Activated naive CD4-positive, alpha-beta T cell treated with Interleukin-2 at 50 U/mL for 16 hours (primary cell): ENCODE data around the gene CABCOCO1.

ENCODE experiments used
- DNase-seq: peaks from one replicate; pipeline ENCODE4 v3.0.0-alpha.2; 2020

Gene CABCOCO1

GRCh38 chr10:61787170-61787569 lies 124.4 kb downstream of the CABCOCO1 start:
- DNase-seq, result no peak

DNA sequence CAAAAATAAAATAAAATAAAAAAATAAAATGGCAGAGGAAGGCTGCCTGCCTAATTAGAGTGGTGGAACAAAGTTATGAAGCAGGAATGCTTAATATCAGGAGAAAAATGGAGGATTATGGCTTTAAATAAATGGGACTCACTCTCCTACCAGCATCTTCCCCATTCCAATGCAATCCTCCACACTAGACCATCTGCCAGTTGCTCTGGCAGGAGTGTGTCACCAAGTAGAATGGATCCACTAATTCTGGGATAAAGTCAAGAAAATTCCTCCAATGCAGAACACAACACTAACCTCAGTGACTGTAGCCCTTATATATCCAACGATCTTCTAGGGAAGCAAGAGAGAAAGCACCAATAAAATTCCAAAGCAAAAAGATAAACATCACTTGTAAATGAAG lies 126.3 kb downstream of the CABCOCO1 start:
- DNase-seq, result no peak

DNA sequence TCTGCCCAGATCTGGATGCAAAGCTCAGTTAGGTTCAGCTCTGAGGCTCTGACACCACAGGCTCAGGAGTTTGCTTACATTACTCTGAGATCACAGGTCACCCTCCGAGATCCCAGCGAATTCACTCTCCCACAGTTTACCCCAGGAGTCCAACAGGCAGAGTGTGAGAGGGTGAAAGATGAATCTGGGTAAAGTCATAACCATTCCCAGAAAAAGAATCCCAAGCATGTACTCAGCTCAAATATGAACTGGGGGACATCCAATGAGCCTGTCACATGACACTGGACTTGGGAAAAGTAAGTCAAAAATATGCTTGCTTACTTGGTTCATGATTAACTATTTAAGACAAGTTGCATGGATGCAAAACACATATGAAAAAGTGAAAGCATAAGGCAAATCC lies 128.5 kb downstream of the CABCOCO1 start:
- no peak for DNase-seq

DNA sequence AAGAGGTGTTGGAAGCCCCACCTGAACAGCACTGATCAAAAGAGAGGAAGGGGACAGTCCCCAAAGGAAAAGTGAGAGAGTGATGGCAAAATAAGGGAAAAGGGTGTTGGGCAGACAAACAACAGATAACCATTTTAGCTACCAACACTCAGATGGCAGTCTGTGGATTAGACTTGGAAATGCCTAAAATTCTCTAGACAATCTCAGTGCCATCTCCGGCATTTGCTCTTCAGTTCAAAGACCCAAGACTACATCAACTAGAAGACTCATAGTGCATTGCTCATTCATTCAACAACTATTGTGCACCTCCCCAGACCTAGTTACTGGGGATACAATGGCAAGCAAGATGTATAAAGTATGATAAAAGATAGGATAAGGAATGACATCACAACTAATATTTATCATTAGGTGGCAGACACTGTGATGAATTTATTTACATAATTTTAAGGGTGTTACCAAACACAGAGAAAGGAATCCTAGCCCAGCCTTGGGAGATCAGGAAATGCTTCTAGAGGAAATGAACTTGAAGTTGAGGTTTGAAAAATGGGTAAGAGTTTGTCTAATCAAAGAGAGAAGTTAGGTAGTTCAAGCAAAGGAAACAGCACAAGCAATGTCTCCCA lies 129.5 kb downstream of the CABCOCO1 start:
- DNase-seq, result no peak

DNA sequence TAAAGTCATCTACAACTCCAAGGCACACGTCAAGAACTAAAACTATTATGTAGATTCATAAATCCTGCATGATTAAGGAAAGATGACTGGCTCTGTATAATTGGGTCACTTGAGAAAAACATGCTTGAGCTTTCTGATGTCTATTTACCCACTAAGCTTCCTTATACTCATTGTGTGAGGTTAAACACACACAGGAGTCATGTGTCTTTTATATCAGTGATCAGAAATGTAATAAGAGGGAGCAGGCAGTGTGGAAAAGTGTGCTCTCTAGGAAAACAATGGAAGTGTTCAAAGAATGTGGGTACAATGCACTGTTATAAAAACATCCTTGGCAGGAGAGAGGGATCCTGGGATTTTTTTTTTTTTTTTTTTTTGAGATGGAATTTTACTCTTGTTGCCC lies 130.2 kb downstream of the CABCOCO1 start:
- DNase-seq, result no peak

DNA sequence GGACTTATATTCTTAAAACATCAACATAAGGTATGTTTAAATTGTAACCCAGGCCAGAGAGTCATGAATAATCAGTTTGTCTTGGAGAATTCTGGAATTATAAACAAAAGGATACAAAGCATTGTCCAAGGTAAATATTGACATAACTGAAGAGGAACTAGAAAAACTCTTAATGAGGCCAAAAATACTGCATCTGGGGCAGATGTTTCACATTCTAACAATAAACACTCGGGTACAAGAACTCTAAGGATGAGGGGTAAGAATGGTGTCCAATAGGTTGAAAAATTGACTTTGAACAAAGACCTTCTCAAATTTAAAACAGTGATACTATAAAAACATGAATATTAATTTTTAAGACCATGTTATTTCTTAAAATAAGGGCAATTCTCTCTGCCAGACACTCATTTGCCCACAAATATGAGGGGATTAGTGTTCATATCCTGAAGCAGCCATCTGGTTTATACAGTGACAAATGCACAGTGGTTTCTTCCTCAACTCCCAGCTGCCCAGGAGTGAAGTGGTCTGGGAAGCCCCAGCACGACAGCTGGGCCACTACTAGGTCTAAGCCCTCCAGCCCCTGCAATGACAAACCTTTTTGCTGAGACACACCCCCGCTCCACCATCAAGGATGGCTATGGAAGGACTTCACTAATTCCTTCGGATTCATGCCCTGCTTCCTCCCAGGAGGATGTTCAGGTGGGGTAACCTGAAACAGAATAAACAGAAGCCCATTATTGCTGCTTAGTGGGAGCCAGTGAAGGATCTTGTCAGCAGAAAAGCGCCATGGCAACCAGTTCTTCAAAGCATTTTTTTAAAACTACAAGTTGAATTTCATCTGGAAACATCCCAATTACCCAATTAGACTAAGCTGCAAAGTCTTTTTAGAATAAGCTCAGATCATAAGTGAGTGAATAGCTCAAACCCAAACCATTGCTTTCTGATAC lies 131.3 kb downstream of the CABCOCO1 start:
- no peak for DNase-seq

DNA sequence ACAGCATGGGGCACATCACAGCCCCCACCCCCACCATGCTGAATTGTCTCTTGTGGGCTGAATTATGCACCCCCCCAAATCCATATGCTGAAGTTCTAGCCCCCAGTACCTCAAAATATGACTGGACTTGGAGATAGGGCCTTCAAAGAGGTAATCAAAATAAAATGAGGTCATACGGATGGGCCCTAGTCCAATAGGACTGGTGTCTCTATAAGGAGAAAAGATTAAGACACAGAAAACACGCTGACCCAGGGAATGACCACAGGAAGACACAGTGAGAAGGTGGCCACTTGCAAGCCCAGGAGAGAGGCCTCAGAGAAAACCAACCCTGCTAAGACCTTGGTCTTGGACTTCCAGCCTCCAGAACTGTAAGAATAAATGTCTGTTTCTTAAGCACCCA lies 132.4 kb downstream of the CABCOCO1 start:
- no peak for DNase-seq

- DNase-seq, result no peak
Observed at GRCh38 chr10:61795551-61795950, 132.8 kb downstream of the CABCOCO1 start.

GRCh38 chr10:61796785-61797184 lies 134.1 kb downstream of the CABCOCO1 start:
- DNase-seq, result no peak

GRCh38 chr10:61797304-61798153 lies 134.8 kb downstream of the CABCOCO1 start:
- no peak for DNase-seq

DNA sequence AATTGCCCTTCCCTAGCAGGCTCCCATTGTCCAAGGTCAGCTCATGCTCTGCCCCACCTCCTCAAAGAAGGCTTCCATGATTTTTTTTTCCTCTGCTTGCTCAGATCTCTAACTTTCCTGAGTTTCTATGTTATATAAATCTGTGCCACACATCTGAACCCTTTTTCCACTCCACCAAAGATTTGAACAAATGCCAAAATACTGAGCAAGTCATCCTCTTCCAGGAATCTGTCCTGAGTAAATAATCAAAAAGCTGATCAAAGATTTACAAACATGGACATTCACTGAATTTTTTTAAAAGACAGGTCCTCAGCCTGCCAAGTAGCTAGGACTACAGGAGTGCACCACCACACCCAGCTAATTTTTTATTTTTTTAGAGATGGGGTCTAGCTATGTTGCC lies 136.0 kb downstream of the CABCOCO1 start:
- DNase-seq, result no peak

GRCh38 chr10:61801484-61801883 lies 138.8 kb downstream of the CABCOCO1 start:
- DNase-seq, result no peak

- no peak for DNase-seq
Observed at GRCh38 chr10:61803269-61803668, 140.5 kb downstream of the CABCOCO1 start.

DNA sequence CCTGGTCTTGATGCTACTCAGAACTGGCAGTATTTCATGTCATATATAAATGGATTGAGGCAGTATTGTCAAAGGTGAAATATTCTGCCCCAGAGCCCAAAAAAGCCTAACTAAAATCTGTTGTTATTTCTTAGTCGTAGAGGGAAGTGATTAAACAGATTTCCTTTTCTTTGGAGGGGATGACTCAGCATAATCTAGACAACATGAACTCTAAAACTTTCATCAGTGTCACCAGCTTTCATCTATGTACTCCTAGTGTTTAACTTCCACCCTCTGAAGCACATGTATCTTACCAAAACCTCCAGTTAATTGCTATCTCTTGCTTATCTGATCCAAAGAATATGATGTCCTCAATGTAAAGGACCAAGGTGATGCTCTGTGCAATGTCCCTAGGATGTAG lies 141.7 kb downstream of the CABCOCO1 start:
- no peak for DNase-seq

DNA sequence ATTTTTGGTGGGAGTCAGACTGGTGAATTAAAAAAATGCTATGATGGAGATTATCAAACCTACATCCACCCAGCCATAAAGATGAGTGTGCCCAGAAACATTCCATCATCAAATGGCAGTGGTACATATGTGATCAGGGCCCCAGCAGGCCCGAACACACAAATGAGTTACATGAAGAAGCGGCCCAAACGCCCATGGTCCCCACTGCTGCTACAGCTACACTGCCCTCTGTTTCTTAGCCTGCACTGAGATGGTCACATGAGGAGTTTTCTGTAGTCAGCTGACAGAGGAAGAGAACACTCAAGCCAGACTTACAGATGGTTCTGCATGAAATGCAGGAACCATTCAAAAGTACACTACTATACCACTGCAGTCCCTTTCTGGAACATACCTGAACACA lies 142.4 kb downstream of the CABCOCO1 start:
- DNase-seq, result no peak

DNA sequence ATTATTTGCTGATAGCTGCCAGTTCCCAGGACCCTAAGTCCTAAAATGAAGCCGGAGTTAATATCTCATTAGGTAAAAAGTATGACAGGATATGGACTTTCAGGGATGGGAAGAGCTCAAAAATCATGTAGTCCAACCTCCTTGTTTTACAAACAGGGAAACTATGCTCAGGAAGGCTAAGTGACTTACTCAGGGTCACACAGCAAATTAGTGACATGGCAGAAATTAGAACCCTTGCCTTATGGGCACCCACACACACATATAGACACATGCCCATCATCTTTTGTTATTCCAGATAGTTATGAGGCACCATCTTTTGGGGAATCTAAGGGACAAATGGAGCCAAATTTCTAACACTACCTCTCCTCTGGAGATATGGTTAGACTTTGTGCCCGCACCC lies 147.5 kb downstream of the CABCOCO1 start:
- no peak for DNase-seq

- DNase-seq, result no peak
Observed at GRCh38 chr10:61812052-61812721, 149.5 kb downstream of the CABCOCO1 start.

GRCh38 chr10:61812920-61813319 lies 150.2 kb downstream of the CABCOCO1 start:
- no peak for DNase-seq

- DNase-seq, result no peak
Observed at GRCh38 chr10:61814160-61814559, 151.4 kb downstream of the CABCOCO1 start.

GRCh38 chr10:61815496-61815895 lies 152.8 kb downstream of the CABCOCO1 start:
- DNase-seq, result no peak
